Measurements from ENCODE around the gene RHOC.

RHOC gene

GRCh38 chr1:112702067-112702395, 4.9 kb downstream of the RHOC start:
- in situ Hi-C loops (cut with HindIII; ENCODE audit: low sequenced_read_pairs): no loop called here
- TF ChIP-seq CTCF (IDR thresholded peaks at IDR 0.05; ENCODE audit: low read depth, low read length, missing control alignments): no peak
- H3K4me3 ChIP-seq (ENCODE audit: low read depth, low read length): no peak overlapping the region
- DNase-seq (ENCODE audit: low read depth): no peak

- no peak overlapping the region for H3K4me3 ChIP-seq (ENCODE audit: low read depth, low read length)
- in situ Hi-C loops (cut with HindIII; ENCODE audit: low sequenced_read_pairs): no loop called here
- no peak for TF ChIP-seq CTCF (IDR thresholded peaks at IDR 0.05; ENCODE audit: low read depth, low read length, missing control alignments)
- DNase-seq (ENCODE audit: low read depth): no peak
These were observed 5.5 kb downstream of the RHOC start for GRCh38 chr1:112701227-112702066.

- in situ Hi-C loops (cut with HindIII; ENCODE audit: low sequenced_read_pairs): no loop called here
- DNase-seq (ENCODE audit: low read depth): peak; percentile 92
- no peak for TF ChIP-seq CTCF (IDR thresholded peaks at IDR 0.05; ENCODE audit: low read depth, low read length, missing control alignments)
- H3K4me3 ChIP-seq (ENCODE audit: low read depth, low read length): no peak overlapping the region
These were observed 6.4 kb downstream of the RHOC start for GRCh38 chr1:112700290-112701226.

GRCh38 chr1:112699425-112700144, 7.3 kb downstream of the RHOC start:
- H3K4me3 ChIP-seq (ENCODE audit: low read depth, low read length): no peak overlapping the region
- TF ChIP-seq CTCF (IDR thresholded peaks at IDR 0.05; ENCODE audit: low read depth, low read length, missing control alignments): no peak
- in situ Hi-C loops (cut with HindIII; ENCODE audit: low sequenced_read_pairs): no loop called here
- no peak for DNase-seq (ENCODE audit: low read depth)

- in situ Hi-C loops (cut with HindIII; ENCODE audit: low sequenced_read_pairs): no loop called here
These were observed 8.3 kb downstream of the RHOC start for GRCh38 chr1:112698366-112699310.

More at GRCh38 chr1:112698366-112699310, 8.3 kb downstream of the RHOC start:
- H3K4me3 ChIP-seq (ENCODE audit: low read depth, low read length): no peak overlapping the region
- no peak for DNase-seq (ENCODE audit: low read depth)
- no peak for TF ChIP-seq CTCF (IDR thresholded peaks at IDR 0.05; ENCODE audit: low read depth, low read length, missing control alignments)

Measured in astrocyte of the cerebellum (primary cell).